NCI-H1417 treated with DMSO at 0.1 percent for 48 hours (cell line): Measurements from ENCODE around the gene MGST2.

ENCODE experiments used
- DNase-seq: peaks from one replicate; lab custom pipeline; 2025; lab: John Stamatoyannopoulos, UW

Gene MGST2

DNA sequence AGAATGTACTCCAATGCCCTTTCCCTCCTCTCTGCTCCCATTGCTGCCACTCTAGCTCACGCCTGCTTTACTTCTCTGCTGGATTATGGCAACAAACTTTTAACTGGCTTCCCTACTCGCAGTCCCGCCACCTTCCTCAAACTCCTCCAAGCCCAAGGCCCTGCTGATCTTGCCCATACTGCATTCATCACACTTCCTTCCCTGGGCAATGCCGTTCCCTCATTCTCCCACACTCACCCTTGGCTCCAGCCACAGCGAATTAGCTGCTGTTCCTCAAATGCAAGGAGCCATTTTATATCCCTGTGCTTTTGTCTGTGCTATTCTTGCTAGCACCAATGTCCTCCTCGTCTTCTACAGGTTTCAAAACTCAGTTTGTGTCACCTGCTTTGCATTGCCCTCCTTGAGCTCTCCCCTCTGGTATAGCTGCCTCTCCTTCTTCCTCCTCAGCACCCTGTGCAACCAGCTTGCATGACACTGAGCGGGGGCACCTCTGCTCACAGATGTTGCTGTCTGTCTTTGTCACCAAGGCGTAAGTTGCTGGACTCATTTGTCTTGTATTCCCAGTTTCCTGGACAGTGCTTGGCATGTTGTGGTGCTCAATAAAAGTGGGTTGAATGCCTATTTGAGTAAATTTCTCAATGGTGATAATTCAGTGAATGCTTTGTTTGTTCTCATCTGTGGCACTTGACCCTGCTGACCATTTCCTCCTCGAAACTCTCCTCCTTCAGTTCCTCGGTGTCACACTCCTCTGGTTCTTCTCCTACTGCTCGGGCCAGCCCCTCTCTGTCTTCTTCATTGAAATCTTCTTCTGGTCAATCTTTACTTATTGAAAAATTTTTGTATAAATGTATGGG, 22.4 kb upstream of the MGST2 start:
- no peak for DNase-seq

DNA sequence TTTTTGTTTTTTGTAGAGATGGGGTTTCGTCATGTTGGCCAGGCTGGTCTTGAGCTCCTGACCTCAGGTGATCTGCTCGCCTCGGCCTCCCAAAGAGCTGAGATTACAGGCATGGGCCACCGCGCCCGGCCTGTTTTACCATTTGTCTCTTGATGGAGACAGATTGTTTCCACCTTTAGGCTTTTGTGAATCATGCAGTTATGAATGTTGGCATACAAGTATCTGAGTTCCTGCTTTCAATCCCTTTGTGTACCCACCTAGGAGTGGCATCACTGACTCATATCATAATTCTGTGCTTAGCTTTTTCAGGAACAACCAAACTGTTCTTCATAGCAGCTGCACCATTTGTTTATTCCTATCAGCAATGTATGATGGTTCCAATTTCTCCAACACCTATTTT, 20.2 kb upstream of the MGST2 start:
- DNase-seq: no peak

GRCh38 chr4:139647184-139647583, 18.4 kb upstream of the MGST2 start:
- DNase-seq: no peak

DNA sequence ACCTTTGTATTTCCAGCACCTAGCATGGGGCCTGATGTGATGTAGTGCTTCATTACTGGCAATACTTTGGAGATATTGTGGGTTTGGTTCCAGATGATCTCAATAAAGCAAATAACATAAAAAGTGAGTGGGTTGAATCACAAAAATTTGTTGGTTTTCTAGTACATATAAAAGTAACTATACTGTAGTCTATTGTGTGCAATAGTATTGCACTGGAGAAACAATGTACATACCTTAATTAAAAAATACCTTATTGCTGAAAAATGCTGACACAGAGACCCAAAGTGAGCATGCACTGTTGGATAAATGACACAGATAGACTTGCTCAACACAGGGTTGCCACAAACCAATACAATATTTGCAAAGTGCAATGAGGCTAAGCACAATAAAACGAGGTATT, 17.7 kb upstream of the MGST2 start:
- DNase-seq: no peak

- DNase-seq: no peak
These were observed 14.1 kb upstream of the MGST2 start for GRCh38 chr4:139651282-139652194.

DNA sequence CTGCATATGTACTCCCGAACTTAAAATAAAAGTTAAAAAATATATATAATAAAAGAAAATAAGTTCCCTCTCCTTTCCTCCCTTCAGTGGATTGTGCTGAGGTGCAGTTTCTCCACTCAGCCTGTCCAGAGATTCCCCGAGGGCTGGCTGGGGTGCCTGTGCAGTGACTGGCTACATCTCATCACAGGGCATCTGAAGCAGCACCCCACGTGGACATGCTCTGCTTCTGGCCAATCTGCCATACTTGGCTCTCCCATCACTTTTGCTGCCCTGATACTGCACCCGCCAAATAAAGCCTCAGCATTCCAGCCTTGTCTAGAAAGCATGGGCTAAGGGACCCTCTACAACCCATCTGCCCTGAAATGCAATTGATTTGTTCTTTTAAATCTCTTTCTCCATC, 11.1 kb upstream of the MGST2 start:
- DNase-seq: no peak

DNA sequence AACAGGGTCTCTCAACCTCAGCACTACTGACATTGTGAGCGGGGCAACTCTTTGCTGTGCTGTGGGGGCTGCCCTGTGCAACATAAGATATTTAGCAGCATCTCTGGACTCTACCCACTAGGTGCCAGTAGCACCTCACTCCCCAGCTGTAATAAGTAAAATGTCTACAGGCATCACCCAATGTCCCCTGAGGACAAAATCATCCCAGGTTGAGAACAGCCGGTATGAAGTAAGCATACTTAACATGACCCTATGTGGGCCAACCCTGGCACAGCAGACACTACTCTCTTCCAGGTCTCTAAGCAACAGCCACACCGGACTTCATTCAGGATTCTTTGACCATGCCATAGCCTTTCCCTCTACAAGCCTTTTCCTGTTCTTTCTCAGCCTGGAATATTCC, 10.5 kb upstream of the MGST2 start:
- DNase-seq: no peak

DNA sequence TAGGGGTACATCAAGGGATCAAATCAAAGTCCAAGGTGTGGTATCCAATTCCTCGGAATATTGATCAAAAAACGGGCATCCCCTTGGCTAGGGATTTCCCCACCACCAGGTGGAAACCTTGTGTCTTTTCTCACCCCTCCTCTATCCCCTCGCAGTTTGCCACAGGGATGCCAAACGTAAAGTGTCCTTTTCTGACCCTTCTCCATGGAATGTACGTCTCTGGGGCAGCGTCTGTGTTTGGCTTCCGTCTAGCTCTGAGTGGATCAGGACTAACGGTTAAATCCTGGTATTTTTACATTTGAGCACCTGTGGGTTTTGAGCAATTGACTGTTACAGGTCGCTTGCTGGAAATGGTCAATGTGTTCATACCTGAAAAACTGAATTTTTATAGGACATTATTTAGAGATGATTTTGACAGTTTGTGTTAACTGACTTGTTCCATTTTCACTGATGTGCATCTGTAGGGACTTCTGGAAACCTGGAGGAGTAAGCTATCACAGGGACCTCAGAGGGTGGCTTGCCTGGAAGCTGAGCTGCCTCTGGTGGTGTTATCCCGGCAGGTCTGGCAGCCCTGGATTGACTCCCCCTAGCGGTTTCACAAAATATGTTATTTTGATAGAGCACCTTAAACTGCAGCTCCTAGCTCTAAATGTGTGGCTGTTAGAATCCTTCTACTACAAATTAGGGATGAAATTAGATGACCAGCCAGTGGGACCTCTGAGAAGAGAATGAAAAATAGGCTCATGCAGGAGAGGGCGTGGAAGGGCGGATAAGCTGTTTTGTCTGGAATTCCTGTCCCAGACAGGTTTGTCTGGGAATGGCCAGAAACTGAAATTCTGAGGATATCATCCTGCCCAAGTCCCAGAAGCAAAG, 8.8 kb upstream of the MGST2 start:
- peak; percentile 50 for DNase-seq

DNA sequence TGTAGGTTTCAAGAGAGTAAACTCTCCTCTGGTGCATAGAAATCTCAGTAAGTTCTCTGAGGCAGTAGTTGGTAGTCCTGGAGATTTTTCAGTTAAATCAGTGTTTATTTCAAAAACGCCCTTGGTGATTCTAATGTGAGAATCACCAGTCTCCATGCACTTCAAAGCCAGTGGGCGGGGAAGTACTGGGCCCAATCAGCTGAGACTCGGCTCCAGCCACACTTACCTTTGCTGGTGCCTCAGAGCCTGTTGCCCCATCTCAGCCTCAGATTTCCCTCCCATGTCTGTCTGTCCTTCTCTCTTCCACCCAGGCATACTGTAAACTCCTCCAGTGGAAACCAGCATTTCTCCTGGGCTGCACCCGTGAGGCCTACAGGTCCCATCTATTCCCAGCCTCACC, 7.4 kb upstream of the MGST2 start:
- DNase-seq: no peak

DNA sequence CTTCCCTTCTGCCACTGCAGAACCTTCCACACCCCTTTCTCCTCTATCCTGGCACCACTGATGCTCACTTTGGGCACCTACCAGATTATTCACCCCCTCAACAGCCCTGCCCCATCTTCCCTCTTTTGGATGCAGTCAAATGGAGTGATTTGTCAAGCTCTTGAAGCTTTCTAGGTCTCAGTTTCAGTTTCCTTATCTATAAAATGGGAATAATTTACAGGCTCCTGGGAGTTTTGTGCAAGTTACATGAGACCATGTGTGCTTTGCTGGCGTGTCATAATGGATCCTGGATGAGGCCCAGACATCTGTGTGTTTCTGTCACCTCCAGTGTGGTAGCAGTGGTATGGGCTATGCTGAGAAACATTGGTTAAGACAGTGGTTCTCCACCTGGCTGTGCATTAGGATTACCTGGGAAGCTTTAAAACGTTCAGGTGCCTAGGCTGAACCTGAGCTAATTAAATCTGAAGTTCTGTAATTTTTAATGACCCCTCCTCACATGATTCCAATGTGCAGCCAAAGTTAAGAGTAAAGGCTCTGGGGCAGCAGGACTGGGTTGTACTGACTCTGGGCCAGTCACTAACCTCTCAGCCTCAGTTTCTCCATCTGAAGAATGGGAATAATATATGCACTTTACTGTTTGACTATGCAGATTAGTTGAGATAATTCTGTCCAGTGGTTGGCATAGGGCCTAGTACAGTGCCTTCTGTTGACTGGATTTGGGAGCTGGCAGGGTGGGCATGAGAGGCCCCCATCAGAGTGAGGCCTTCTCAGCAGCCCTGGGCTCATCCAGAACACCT, 6.8 kb upstream of the MGST2 start:
- no peak for DNase-seq

DNA sequence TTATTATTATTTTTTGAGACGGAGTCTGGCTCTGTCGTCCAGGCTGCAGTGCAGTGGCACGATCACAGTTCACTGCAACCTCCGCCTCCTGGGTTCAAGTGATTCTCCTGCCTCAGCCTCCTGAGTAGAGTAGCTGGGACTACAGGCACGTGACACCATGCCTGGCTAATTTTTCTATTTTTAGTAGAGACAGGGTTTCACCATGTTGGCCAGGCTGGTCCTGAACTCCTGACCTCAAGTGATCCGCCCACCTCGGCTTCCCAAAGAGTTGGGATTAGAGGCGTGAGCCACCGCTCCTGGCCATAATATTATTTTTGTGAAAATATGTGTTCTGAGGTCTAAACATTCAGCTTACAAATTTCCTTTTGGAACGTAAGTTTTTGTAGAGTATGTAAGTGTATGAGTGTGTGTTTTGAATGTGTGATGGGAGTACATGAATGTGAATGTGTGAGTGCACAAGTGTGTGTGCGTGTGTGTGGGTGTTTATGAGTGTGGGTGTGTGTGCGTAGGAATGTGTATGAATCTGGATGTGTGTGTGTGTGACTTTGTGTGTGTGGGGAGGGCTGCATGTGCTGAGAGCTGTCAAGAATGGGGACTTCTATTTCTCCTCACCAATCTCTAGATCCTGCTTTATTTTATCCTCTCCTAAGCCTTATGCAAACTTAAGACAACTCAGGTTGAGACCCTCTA, 5.7 kb upstream of the MGST2 start:
- no peak for DNase-seq

DNA sequence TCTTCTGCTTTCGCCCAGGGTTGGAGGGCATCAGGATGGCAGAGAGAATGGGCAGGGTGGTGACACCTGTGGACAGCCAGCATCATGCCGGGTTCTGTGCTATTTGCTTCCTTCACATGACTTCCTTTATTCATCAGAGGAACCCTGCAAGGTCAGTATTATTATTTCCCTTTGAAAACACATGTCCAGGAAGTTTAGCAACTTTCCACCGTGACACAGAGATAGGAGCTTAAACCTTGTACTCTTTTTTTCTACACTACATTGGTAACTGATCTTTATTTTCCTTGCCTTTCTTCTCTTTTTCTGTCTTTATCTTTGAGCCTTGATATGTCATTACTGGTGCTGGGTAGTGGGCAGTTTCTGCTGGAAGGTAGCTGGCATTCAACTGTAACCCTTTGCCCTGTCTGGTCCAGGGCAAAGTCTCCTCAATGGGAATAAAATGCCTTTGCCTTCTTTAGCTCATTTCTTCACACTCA, 5.0 kb upstream of the MGST2 start:
- DNase-seq: no peak

DNA sequence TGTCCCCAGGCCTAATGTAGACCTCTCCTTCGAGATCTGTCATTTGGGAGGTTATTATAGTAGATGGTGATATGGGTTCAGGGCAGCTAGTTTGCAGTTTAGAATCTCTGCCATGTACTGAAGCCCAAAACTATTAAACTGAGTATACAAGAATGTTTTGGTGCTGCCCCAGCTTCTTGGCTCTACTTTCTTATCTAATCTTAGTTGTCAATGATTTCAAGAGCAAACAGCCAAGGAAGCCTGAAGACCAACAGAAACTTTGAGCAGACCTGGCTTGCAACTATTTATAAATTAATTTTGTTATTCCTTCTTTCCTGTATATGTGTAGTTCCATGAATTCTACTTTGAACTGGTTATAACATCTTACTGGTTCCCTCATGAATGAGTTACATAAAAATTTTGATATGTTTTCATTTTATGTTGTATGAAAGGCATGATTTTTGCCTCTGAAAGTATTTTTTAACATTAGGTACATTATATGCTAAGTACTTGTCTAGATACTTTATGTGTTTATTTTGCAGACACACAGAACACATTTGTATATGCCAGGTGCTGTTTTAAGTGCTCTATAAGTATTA, 2.0 kb upstream of the MGST2 start:
- no peak for DNase-seq

- DNase-seq: no peak
These were observed 1.2 kb upstream of the MGST2 start for GRCh38 chr4:139664442-139664841.

GRCh38 chr4:139665079-139665689, 435 bp upstream of the MGST2 start:
- no peak for DNase-seq

GRCh38 chr4:139666735-139667281, 1.2 kb downstream of the MGST2 start:
- no peak for DNase-seq

DNA sequence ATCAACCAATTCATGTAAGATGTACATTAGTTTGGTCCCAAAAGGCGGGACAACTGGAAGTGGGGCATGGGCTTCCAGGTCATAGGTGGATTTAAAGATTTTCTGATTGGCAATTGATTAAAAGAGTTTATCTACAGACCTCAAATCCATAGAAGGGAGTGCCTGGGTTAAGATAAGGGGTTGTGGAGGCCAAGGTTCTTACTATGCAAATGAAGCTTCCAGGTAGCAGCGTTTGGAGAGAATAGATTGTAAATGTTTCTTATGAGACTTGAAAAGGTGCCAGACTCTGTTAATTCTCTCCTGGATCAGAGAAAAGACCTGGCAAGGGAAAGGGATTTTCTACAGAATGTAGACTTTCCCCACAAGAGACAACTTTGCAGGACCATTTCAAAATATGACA, 2.4 kb downstream of the MGST2 start:
- no peak for DNase-seq

GRCh38 chr4:139668658-139669201, 3.1 kb downstream of the MGST2 start:
- DNase-seq: no peak

DNA sequence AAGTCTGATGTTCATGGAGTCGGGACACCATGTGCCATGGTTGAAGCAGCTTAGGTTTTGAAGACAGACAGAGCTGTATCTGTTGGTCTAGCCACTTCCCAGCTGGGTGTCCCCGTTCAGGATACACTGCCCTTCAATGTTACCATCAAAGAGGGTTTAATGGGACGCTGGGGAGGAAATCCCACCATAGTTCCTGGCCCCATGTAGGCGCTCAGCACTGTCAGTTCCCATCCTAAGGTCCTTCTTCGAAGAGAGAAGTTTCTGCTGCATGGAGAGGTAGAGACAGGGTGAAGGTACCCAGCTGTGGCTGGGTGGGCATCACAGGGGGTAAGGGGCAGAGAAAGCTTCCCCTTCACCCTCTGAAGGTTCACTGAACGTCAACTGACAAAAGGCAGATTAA, 3.7 kb downstream of the MGST2 start:
- no peak for DNase-seq
